H9 (cell line): ENCODE data around the gene SIPA1L3. TPM values are rescaled to one million over a fixed set of nuclear protein-coding genes. Genes with fewer than 3 reads are reported as not detected.

ENCODE experiments used
- DNase-seq: peaks from one replicate; pipeline ENCODE4 v3.0.0-alpha.2; 2017
- H2AFZ ChIP-seq: one replicate; pipeline ENCODE4 v1.6.1; 2013; ENCODE audit warnings: mild to moderate bottlenecking, low read length, control low read depth, moderate library complexity
- H2AK5ac ChIP-seq: 2 replicates; pipeline ENCODE4 v1.6.1; 2013; ENCODE audit warnings: low read length, control low read depth, mixed read lengths; ENCODE audit not compliant: insufficient read length
- H2BK120ac ChIP-seq: one replicate; pipeline ENCODE4 v1.6.1; 2013; ENCODE audit warnings: low read depth, mild to moderate bottlenecking, low read length, control low read depth, inconsistent platforms; ENCODE audit not compliant: poor library complexity, severe bottlenecking
- H2BK12ac ChIP-seq: 2 replicates; pipeline ENCODE4 v1.6.1; 2013; ENCODE audit warnings: low read length, control low read depth, mixed read lengths, low read depth; ENCODE audit not compliant: insufficient read length
- H2BK15ac ChIP-seq: 2 replicates; pipeline ENCODE4 v1.6.1; 2013; ENCODE audit warnings: low read depth, low read length, control low read depth
- H2BK20ac ChIP-seq: one replicate; pipeline ENCODE4 v1.6.1; 2013; ENCODE audit warnings: low read depth, mild to moderate bottlenecking, low read length, control low read depth, inconsistent platforms; ENCODE audit not compliant: poor library complexity, severe bottlenecking
- H2BK5ac ChIP-seq: 2 replicates; pipeline ENCODE4 v1.6.1; 2013; ENCODE audit warnings: low read length, control low read depth, mixed read lengths; ENCODE audit not compliant: insufficient read length
- H3K14ac ChIP-seq: 2 replicates; pipeline ENCODE4 v1.6.1; 2013; ENCODE audit warnings: low read length, control low read depth; ENCODE audit not compliant: insufficient read depth
- H3K18ac ChIP-seq: 2 replicates; pipeline ENCODE4 v1.6.1; 2013; ENCODE audit warnings: low read depth, mild to moderate bottlenecking, mixed read lengths, low read length, control low read depth; ENCODE audit not compliant: insufficient read length
- H3K23ac ChIP-seq: 2 replicates; pipeline ENCODE4 v1.6.1; 2013; ENCODE audit warnings: low read length, control low read depth, mixed read lengths, low read depth; ENCODE audit not compliant: insufficient read length
- H3K23me2 ChIP-seq: 2 replicates; pipeline ENCODE4 v1.6.1; 2013; ENCODE audit warnings: low read depth, mild to moderate bottlenecking, mixed read lengths, low read length, control low read depth; ENCODE audit not compliant: insufficient read length, poor library complexity, severe bottlenecking
- H3K27ac ChIP-seq: 2 replicates; pipeline ENCODE4 v1.5.1; 2013; ENCODE audit warnings: low read length, control low read depth, mixed read lengths, low read depth; ENCODE audit not compliant: insufficient read length
- H3K27me3 ChIP-seq: 2 replicates; pipeline ENCODE4 v1.6.1; 2013; ENCODE audit warnings: low read length, control low read depth, inconsistent platforms; ENCODE audit not compliant: insufficient read depth
- H3K4ac ChIP-seq: 2 replicates; pipeline ENCODE4 v1.6.1; 2013; ENCODE audit warnings: low read depth, mild to moderate bottlenecking, control low read depth, inconsistent platforms, low read length, moderate library complexity
- H3K4me1 ChIP-seq: 2 replicates; pipeline ENCODE4 v1.6.1; 2013; ENCODE audit warnings: low read length, control low read depth, inconsistent platforms; ENCODE audit not compliant: insufficient read depth
- H3K4me2 ChIP-seq: 2 replicates; pipeline ENCODE4 v1.6.1; 2013; ENCODE audit warnings: low read length, control low read depth, mixed read lengths; ENCODE audit not compliant: insufficient read length, insufficient read depth
- H3K56ac ChIP-seq: 2 replicates; pipeline ENCODE4 v1.6.1; 2013; ENCODE audit warnings: low read depth, mild to moderate bottlenecking, mixed read lengths, low read length, control low read depth; ENCODE audit not compliant: insufficient read length
- H3K79me1 ChIP-seq: 2 replicates; pipeline ENCODE4 v1.6.1; 2013; ENCODE audit warnings: low read depth, mild to moderate bottlenecking, moderate library complexity, low read length, control low read depth, inconsistent platforms; ENCODE audit not compliant: insufficient read depth, poor library complexity, severe bottlenecking
- H3K79me2 ChIP-seq: 2 replicates; pipeline ENCODE4 v1.6.1; 2013; ENCODE audit warnings: low read length, control low read depth, inconsistent platforms; ENCODE audit not compliant: insufficient read depth
- H3K9ac ChIP-seq: 2 replicates; pipeline ENCODE4 v1.6.1; 2013; ENCODE audit warnings: low read length, control low read depth, mixed read lengths; ENCODE audit not compliant: insufficient read length; ENCODE audit errors: extremely low read depth
- H3K9me3 ChIP-seq: one replicate; pipeline ENCODE4 v1.6.1; 2013; ENCODE audit warnings: low read depth, low read length, inconsistent platforms; ENCODE audit not compliant: control insufficient read depth
- H3T11ph ChIP-seq: one replicate; pipeline ENCODE4 v1.6.1; 2013; ENCODE audit warnings: mild to moderate bottlenecking, low read length, control low read depth, inconsistent platforms
- H4K20me1 ChIP-seq: one replicate; pipeline ENCODE4 v1.6.1; 2013; ENCODE audit not compliant: control insufficient read depth, insufficient read length, insufficient read depth
- H4K5ac ChIP-seq: 2 replicates; pipeline ENCODE4 v1.6.1; 2013; ENCODE audit warnings: low read depth, mild to moderate bottlenecking, mixed read lengths, low read length, control low read depth; ENCODE audit not compliant: insufficient read length
- H4K8ac ChIP-seq: replicated peaks from 2 replicates; pipeline ENCODE4 v1.6.1; 2013; ENCODE audit warnings: low read length, control low read depth, mixed read lengths, low read depth; ENCODE audit not compliant: insufficient read length
- H4K91ac ChIP-seq: 2 replicates; pipeline ENCODE4 v1.6.1; 2013; ENCODE audit warnings: low read depth, mild to moderate bottlenecking, moderate library complexity, mixed read lengths, low read length, control low read depth; ENCODE audit not compliant: insufficient read length
- H3K27ac Mint-ChIP-seq, 3 experiments: 2 replicates in 2 of 3; 3 replicates in 1 of 3; pipeline ENCODE4 v1.8.0; 2020 to 2021; ENCODE audit warnings: mixed read lengths in 3 of 3, mild to moderate bottlenecking in 1 of 3, moderate library complexity in 1 of 3
- H3K27me3 Mint-ChIP-seq: 2 replicates; pipeline ENCODE4 v1.8.0; 2021; ENCODE audit warnings: low read depth, mild to moderate bottlenecking, moderate library complexity, mixed read lengths
- H3K36me3 Mint-ChIP-seq, 3 experiments: 2 replicates in 2 of 3; 3 replicates in 1 of 3; pipeline ENCODE4 v1.8.0; 2020 to 2021; ENCODE audit warnings: low read depth in 3 of 3, mixed read lengths in 3 of 3; ENCODE audit not compliant: insufficient read depth in 1 of 3
- H3K4me1 Mint-ChIP-seq, 2 experiments: 2 replicates each; pipeline ENCODE4 v1.8.0; 2020; ENCODE audit warnings: mixed read lengths in 2 of 2
- H3K4me3 Mint-ChIP-seq, 2 experiments: 2 replicates in 1 of 2; 3 replicates in 1 of 2; pipeline ENCODE4 v1.8.0; 2020 to 2021; ENCODE audit warnings: mild to moderate bottlenecking in 2 of 2, mixed read lengths in 2 of 2, moderate library complexity in 1 of 2
- H3K9me3 Mint-ChIP-seq, 2 experiments: 2 replicates in 1 of 2; 3 replicates in 1 of 2; pipeline ENCODE4 v1.8.0; 2020; ENCODE audit warnings: mild to moderate bottlenecking in 2 of 2, mixed read lengths in 2 of 2, moderate library complexity in 1 of 2
- CTCF ChIP-seq: fragments of 200-600 bp; sonication (generic); conservative IDR thresholded peaks from 3 replicates; pipeline ENCODE4 v1.8.0; 2021; ENCODE audit warnings: antibody characterized with exemption, mild to moderate bottlenecking
- WGBS: extraction: QIAGEN DNeasy Blood & Tissue Kit; methylation state at CpG from one replicate; pipeline ENCODE4 v1.1.7; 2013; ENCODE audit warnings: missing lambda C conversion rate, low lambda C conversion rate, mixed read lengths; ENCODE audit not compliant: insufficient read length; ENCODE audit errors: extremely low coverage; 5-methylcytosine and 5-hydroxymethylcytosine counted together
- total RNA-seq: library from RNA; stranded (reverse); gene quantifications from 2 replicates; pipeline ENCODE4 v1.2.1, GENCODE V29; 2021

The SIPA1L3 gene
- total RNA-seq, 1 experiment from 2014 or later = 40.1 TPM

- peak overlapping the region in 2 of 3 experiments; percentile 80 to 82; a peak in 3 of 7 replicates for H3K27ac Mint-ChIP-seq
- Histone ChIP-seq H4K91ac (no peak overlapping the region), H2AK5ac (no peak overlapping the region), H3K79me2 (no peaks in the 10 kb centered on the region), H3K23me2 (no peaks in the 10 kb centered on the region), H4K8ac (no peak overlapping the region), H3K4me2 (no peak overlapping the region), H3K23ac (no peak overlapping the region), H2BK120ac (no peak overlapping the region), H2AFZ (no peak overlapping the region), H3K18ac (no peak overlapping the region), H3K4ac (no peak overlapping the region), H2BK5ac (no peak overlapping the region), H3K9ac (no peak overlapping the region), H3K79me1 (no peaks in the 10 kb centered on the region), H2BK15ac (no peak overlapping the region), H3K14ac (no peak overlapping the region), H3K9me3 (no peaks in the 10 kb centered on the region), H4K5ac (no peak overlapping the region), H4K20me1 (no peaks in the 10 kb centered on the region), H3K56ac (no peak overlapping the region), H3T11ph (no peak overlapping the region), H3K27me3 (no peaks in the 10 kb centered on the region), H3K27ac (no peak overlapping the region), H2BK12ac (no peak overlapping the region), H3K4me1 (peaks cover 2% of the 10 kb centered on the region; the same call in 1 of the 2 replicates), H2BK20ac (no peak overlapping the region)
- H3K4me3 Mint-ChIP-seq = peak overlapping the region in 1 of 2 experiments; percentile 43; a peak in 1 of 5 replicates
- no CpG with 5 or more reads among the region's 4 CpGs for WGBS
- peaks cover 9 to 35% (median 21%) of the 10 kb centered on the region in 3 experiments; a peak in 6 of 7 replicates for H3K36me3 Mint-ChIP-seq
- no peaks in the 10 kb centered on the region for H3K9me3 Mint-ChIP-seq
- DNase-seq = no peak
- no peak for TF ChIP-seq CTCF
- peaks cover 19 to 26% of the 10 kb centered on the region in 2 experiments for H3K4me1 Mint-ChIP-seq
- H3K27me3 Mint-ChIP-seq = no peaks in the 10 kb centered on the region
These were observed 261.6 kb downstream of the SIPA1L3 start for GRCh38 chr19:38168637-38169036.
